Brain microvascular endothelial cell (primary cell): ENCODE measurements around the gene AFTPH.

Experiments
- DNase-seq: peaks from one replicate; pipeline ENCODE4 v3.0.0-alpha.2; 2020
- H3K27ac ChIP-seq: fragments of 250-450 bp; sonication (Bioruptor Pico); 2 replicates; pipeline ENCODE4 v1.5.1; 2020; ENCODE audit warnings: mild to moderate bottlenecking, moderate library complexity
- H3K27me3 ChIP-seq: fragments of 250-450 bp; sonication (Bioruptor Pico); replicated peaks from 2 replicates; pipeline ENCODE4 v1.5.1; 2020; ENCODE audit warnings: mild to moderate bottlenecking
- H3K36me3 ChIP-seq: fragments of 250-450 bp; sonication (Bioruptor Pico); replicated peaks from 2 replicates; pipeline ENCODE4 v1.5.1; 2020; ENCODE audit warnings: mild to moderate bottlenecking
- H3K4me3 ChIP-seq: 2 replicates; pipeline ENCODE4 v1.5.1; 2011; ENCODE audit warnings: low read depth, mild to moderate bottlenecking, control low read depth, low read length, moderate library complexity
- in situ Hi-C: cut with HindIII; loops from 2 replicates; pipeline ENCODE4 v1.10.0; 2017; ENCODE audit warnings: low sequenced_read_pairs, low pct_ligation_motif_present
- TF ChIP-seq, protein P1 (sequence below): IDR thresholded peaks from 2 replicates; pipeline ENCODE4 v1.5.1; 2011; ENCODE audit warnings: low read depth, mild to moderate bottlenecking, moderate library complexity, low read length, control low read depth, inconsistent platforms; ENCODE audit errors: missing control alignments

The AFTPH gene

DNA sequence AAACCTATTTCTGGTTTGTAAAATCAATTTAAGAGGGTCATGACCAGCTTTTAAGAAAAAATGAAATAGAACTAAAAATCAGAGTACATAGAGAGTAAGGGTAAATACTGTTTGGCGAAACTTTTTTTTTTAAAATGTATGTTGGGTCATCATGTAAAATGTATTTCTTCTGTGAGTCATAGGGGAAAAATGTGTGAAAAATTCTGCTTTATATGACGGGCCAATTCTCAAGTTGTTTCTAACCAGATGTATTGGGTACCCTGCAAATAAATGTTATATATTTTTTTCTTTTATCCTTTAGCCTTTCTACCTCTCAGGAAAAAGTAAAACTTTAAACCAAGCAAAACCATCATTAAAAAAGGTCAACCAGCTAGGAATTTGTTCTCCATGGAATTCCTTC lies 13.9 kb downstream of the AFTPH start:
- H3K27ac ChIP-seq = peak overlapping the region; percentile 3

DNA sequence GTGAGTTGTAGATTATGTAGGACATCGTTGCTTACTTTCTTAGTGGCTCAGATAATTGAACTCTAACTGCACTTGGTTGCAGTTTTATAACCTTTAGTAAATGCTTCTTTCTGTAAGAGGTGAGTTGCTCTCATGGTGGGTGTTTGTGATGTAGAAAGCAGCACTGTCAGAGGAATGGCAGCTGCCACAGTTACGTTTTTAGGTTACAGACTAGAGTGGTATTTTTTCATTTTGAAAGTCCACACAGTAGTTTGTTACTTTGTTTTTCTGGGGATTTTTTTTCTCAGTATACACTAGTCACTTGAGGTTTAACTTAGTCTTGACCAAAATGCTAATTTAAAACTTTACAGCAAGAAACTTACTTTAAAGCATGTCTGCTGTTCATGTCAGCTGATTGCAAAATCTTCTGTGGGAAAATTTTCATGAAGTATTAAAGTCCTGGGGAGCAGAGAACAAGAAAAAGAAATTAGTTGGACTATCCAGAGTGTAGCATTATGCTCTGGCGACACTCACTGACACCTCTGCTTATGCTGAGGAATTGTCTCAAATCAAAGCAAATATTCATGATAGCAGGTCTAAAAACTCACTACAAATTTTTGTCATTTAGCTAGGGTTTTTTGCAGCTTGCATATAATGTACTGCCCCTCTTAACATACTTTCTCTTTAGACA lies 14.8 kb downstream of the AFTPH start:
- in situ Hi-C loops = no loop called here
- Histone ChIP-seq H3K27me3 (no peaks in the 10 kb centered on the region), H3K36me3 (no peaks in the 10 kb centered on the region), H3K4me3 (no peak overlapping the region), H3K27ac (peak overlapping the region; percentile 3)
- TF ChIP-seq, protein P1, sequence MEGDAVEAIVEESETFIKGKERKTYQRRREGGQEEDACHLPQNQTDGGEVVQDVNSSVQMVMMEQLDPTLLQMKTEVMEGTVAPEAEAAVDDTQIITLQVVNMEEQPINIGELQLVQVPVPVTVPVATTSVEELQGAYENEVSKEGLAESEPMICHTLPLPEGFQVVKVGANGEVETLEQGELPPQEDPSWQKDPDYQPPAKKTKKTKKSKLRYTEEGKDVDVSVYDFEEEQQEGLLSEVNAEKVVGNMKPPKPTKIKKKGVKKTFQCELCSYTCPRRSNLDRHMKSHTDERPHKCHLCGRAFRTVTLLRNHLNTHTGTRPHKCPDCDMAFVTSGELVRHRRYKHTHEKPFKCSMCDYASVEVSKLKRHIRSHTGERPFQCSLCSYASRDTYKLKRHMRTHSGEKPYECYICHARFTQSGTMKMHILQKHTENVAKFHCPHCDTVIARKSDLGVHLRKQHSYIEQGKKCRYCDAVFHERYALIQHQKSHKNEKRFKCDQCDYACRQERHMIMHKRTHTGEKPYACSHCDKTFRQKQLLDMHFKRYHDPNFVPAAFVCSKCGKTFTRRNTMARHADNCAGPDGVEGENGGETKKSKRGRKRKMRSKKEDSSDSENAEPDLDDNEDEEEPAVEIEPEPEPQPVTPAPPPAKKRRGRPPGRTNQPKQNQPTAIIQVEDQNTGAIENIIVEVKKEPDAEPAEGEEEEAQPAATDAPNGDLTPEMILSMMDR = no peak
- peak; percentile 34 for DNase-seq

More for the DNA sequence above, 13.9 kb downstream of the AFTPH start:
- H3K4me3 ChIP-seq = no peak overlapping the region
- no peaks in the 10 kb centered on the region for H3K36me3 ChIP-seq
- TF ChIP-seq, protein P1 = no peak
- in situ Hi-C loops = no loop called here
- no peak for DNase-seq
- no peaks in the 10 kb centered on the region for H3K27me3 ChIP-seq

DNA sequence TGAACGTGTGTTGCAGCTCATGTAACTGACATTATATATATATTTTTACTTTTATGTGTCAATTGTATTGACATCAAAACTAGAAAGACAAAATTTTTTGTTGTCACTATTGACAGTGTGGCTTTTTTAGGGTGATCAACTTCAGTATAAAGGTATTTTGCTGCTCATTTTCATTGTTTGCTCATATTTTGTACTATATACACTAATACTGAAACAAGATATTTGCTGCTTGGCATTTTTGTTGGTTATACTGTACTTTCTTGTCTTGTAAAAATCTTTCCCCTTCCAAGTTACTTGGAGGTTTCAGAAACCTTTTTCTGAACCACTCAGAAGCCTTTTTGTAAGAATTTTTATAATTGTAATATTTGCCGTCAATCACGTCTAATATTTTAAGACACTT lies 16.5 kb downstream of the AFTPH start:
- DNase-seq = no peak
- no peak overlapping the region for H3K27ac ChIP-seq
- in situ Hi-C loops = no loop called here
- H3K36me3 ChIP-seq = no peaks in the 10 kb centered on the region
- H3K4me3 ChIP-seq = no peak overlapping the region
- TF ChIP-seq, protein P1 = no peak
- no peaks in the 10 kb centered on the region for H3K27me3 ChIP-seq

DNA sequence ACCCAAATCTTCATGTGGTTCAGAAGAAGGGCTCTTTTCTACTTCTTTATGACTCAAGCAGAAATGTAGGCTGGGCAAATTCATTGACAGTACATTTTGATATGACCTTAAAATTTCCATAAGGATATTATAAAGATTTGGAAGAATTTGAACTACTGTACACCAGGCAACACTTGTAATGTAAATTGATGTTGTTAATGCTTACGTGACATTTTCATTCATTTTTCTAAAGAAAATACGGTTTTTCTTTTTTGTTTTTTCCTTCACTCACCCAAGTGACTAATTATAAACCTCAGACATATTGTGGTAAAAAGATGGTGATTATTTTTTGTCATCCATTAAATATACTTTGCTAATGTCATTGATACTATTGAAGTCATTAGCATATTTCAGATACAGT lies 17.4 kb downstream of the AFTPH start:
- in situ Hi-C loops = no loop called here
- no peaks in the 10 kb centered on the region for H3K27me3 ChIP-seq
- no peak for DNase-seq
- H3K4me3 ChIP-seq = no peak overlapping the region
- no peak overlapping the region for H3K27ac ChIP-seq
- TF ChIP-seq, protein P1 = no peak
- H3K36me3 ChIP-seq = no peaks in the 10 kb centered on the region

DNA sequence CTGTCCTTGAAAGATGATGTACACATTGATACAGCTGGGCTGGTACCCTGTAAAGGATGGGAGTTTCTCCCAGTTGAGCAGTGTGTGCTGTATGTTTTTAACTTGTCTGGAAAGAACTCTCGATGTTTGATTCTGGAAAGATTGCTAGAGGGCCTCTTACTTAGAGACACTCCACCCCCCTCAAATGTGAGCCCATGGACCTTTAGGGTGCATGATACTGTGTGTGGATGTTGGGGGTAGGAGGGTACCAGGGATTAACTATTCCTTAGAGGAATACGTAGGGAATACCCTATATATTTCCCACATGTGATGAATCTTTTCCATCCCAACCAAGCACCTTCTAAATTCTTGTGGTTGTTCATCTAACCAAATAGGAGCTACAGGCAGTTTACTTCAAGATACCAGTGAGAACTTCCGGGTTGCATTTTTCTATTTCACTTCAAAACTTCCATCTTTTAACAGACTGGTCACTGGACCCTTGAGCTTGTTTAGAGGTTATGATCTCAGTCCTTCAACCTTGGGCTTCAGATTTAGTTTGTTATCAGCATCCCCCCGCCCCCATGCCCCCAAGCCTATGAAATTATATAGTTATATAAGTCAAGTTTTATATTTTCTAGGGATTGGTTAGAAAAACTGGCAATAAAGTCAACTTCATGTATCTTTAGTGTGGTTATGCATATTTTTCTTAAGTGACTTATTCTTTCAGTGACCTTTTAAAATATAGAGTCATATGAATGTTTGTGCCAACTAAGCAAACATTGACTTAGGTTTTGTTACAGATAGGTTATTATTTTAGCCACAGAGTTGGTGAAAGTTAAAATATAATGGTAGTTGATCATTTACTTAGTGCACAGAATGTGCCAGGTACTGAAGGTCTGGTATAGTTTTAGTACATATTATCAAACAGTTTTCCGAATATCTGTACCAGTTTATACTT lies 18.2 kb downstream of the AFTPH start:
- in situ Hi-C loops = no loop called here
- DNase-seq = no peak
- no peaks in the 10 kb centered on the region for H3K36me3 ChIP-seq
- no peak overlapping the region for H3K4me3 ChIP-seq
- H3K27ac ChIP-seq = peak overlapping the region; percentile 22
- H3K27me3 ChIP-seq = no peaks in the 10 kb centered on the region
- TF ChIP-seq, protein P1 = no peak
